WI38 (cell line): ENCODE results near the gene ETV6.

Source experiments
- H3K4me3 ChIP-seq: 2 replicates; pipeline ENCODE4 v1.5.1; 2011; ENCODE audit warnings: low read depth, mild to moderate bottlenecking, control low read depth, low read length
- CTCF ChIP-seq: IDR thresholded peaks from 2 replicates; pipeline ENCODE4 v1.5.1; 2012; ENCODE audit warnings: low read depth, mild to moderate bottlenecking, control low read depth, low read length

ETV6 gene

GRCh38 chr12:11723993-11724392 lies 74.5 kb downstream of the ETV6 start:
- no peak overlapping the region for H3K4me3 ChIP-seq
- no peak for TF ChIP-seq CTCF

GRCh38 chr12:11724888-11725311 lies 75.4 kb downstream of the ETV6 start:
- no peak overlapping the region for H3K4me3 ChIP-seq
- TF ChIP-seq CTCF, result no peak

GRCh38 chr12:11725686-11726085 lies 76.2 kb downstream of the ETV6 start:
- H3K4me3 ChIP-seq, result no peak overlapping the region
- TF ChIP-seq CTCF, result no peak

GRCh38 chr12:11726659-11727058 lies 77.2 kb downstream of the ETV6 start:
- no peak overlapping the region for H3K4me3 ChIP-seq
- no peak for TF ChIP-seq CTCF

GRCh38 chr12:11727133-11727664 lies 77.7 kb downstream of the ETV6 start:
- TF ChIP-seq CTCF, result no peak
- no peak overlapping the region for H3K4me3 ChIP-seq

GRCh38 chr12:11728154-11728755 lies 78.8 kb downstream of the ETV6 start:
- H3K4me3 ChIP-seq, result no peak overlapping the region
- TF ChIP-seq CTCF, result no peak

GRCh38 chr12:11729008-11729407 lies 79.5 kb downstream of the ETV6 start:
- H3K4me3 ChIP-seq, result no peak overlapping the region
- no peak for TF ChIP-seq CTCF
